GM19023 (cell line): ENCODE data around the gene FAR2.
A peak's percentile ranks its signal among the peaks of the same experiment; 100 is the strongest.
"Not testable (repeated sequence)": the region's sequence is repeated elsewhere in the genome, so short reads cannot be mapped to it uniquely, and the experiment has no call there.

Source experiments
- ATAC-seq: cut with Tn5 transposase; IDR thresholded peaks from one replicate; pipeline ENCODE4 v1.9.1; 2021; ENCODE audit warnings: mild to moderate bottlenecking, moderate library complexity; ENCODE audit not compliant: unreplicated experiment

The FAR2 gene

DNA sequence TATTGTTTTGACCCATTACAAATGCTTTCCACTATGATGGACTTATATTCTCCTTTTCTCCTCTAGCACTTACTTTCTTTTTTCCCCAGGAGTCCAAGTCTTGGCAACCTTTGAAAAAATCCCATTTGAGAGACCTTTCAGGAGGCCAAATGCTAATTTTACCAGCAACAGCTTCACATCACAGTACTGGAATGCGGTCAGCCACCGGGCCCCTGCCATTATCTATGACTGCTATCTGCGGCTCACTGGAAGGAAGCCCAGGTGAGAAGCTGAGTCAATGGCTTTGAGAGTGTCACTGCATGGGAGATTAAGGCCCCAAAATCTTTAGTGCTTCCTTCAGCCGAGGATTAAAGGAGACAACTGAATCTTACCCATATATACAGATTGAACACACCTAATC lies 167.7 kb downstream of the FAR2 start:
- ATAC-seq: no peak

- ATAC-seq: peak; percentile 99
Observed at GRCh38 chr12:29317556-29318363, 168.7 kb downstream of the FAR2 start.

DNA sequence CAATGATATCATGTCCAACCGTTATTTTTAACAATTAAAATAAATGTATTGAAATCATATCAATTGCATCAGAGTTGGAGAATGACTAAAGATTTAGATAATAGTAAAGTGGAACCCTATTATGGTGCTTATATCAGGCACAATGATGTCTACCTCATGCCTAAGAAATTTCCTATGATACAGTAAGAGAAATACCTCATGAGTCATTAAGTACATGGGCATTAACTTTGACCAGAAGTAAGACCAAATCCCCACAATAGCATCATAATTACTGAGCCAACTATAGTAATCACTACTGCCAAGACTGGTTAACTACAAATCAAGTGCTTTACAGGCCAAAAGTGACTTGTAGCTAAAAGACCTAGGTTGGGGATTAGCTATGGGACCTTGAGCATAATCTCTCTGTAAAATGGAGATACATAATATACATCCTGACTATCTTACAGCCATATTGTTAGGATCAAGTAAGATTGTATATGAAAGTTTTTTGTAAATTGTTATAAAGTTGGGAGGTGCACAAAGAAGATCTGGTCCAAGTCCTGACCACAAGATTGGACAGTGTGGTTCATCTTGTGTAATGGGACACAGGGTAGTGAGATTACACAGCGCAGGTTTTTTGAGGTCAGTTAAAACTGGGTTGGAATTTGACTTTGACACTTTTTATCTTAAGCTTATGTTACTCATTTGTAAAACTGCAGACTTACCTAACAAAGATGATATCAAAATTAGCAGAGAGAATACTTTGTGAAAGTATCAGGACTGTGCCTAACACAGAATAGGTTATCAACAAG lies 171.4 kb downstream of the FAR2 start:
- ATAC-seq: no peak

GRCh38 chr12:29322157-29322556 lies 173.1 kb downstream of the FAR2 start:
- no peak for ATAC-seq

- no peak for ATAC-seq
Observed at GRCh38 chr12:29329411-29329810, 180.3 kb downstream of the FAR2 start.

- ATAC-seq: no peak
Observed at GRCh38 chr12:29333178-29333577, 184.1 kb downstream of the FAR2 start.

DNA sequence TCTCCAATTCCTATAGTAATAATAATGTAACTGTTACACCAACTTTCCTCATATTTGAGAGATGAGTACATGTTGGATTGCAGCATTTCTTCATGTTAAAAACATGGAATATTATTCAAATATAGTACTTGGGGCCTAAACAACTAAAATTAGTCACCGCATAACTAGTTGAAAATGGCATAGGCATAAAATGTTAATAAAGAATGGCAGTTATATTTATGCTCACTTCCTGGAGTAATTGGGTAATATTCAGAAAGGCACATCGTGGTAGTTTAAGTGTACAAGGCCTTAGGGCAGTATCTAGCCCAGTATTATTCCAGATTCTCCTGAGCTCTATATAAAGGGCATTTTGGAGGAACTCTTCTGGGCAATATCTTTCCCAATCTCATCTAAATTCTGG lies 185.9 kb downstream of the FAR2 start:
- no peak for ATAC-seq

GRCh38 chr12:29337325-29337724 lies 188.2 kb downstream of the FAR2 start:
- ATAC-seq: no peak

- ATAC-seq: no peak
Observed at GRCh38 chr12:29343022-29343799, 194.1 kb downstream of the FAR2 start.

GRCh38 chr12:29346769-29347421 lies 197.8 kb downstream of the FAR2 start:
- ATAC-seq: no peak

DNA sequence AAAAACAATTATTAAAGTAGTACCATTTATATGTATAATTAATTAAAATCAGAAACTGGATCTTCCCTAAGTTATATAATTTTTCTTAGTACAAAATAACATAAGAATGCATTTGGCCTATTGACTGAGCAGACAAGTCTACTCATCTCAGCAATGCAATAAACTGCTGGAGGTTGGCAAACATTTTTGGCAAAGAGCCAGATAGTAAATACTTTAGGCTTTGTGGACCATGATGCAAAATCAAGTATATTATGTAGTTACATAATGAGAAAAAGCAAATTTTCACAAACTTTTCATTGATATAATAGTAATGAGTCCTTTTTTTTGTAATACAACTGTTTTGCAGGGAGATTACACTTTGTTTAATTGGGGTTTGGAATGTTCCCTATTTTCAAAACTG lies 201.0 kb downstream of the FAR2 start:
- ATAC-seq: no peak

- ATAC-seq: no peak
Observed at GRCh38 chr12:29354954-29355353, 205.9 kb downstream of the FAR2 start.

DNA sequence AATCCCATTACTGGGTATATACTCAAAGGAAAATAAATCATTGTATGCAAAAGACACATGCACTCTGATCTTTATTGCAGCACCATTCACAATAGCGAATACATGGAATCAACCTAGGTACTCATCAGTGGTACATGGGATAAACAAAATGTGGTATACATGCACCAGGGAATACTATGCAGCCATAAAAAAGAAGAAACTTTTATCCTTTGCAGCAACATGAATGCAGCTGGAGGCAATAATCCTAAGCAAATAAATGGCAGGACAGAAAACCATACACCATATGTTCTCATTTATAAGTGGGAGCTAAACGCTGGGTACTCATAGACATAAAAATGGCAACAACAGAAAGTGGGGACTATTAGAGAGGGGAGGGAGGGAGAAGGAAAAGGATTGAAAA lies 216.0 kb downstream of the FAR2 start:
- ATAC-seq: no peak

GRCh38 chr12:29374012-29374411 lies 224.9 kb downstream of the FAR2 start:
- ATAC-seq: no peak

DNA sequence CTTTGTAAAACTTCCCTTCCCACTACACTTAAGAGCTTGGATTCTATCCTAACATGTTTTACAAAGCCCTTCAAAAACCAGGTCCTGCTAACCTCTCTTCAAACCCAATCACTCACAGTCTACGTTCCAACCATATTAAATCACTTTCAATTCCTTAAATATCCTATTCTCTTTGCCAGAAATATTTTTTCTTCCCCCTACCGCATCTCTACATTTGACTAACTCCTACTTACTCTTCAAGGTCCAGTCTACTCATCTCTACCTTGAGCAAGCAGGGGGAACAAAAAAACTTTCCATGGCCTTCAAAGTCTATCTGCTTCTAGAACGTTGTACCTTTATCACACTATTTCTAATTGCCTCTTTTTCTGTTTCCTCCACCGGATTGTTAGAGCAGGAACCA lies 225.8 kb downstream of the FAR2 start:
- ATAC-seq: no peak

- ATAC-seq: no peak
Observed at GRCh38 chr12:29376118-29376517, 227.0 kb downstream of the FAR2 start.

- peak; percentile 96 for ATAC-seq
Observed at GRCh38 chr12:29380536-29381523, 231.8 kb downstream of the FAR2 start, which contains the start of gene ERGIC2. TSS of gene ERGIC2 (minus strand) at chr12:29381172. CDS start at chr12:29371633, 9,539 bp downstream.

DNA sequence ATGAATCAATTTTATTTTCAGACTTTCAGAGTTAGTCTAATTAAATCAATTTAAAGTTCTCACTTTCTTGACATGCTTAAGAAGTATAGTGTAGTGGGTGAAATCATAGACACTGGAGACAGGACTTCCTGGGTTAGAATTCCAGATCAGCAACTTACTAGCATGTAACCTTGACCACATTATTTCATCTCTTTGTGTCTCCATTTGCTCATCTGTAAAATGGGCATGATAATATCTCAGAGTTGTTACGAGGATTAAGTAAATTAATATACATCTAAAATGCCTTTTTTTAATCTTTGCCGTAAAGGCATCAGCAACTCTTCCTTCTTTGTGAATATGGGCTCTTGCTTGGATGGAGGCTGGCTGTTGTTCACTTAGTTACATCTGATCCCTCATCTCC lies 233.2 kb downstream of the FAR2 start:
- ATAC-seq: no peak

- not testable (repeated sequence) for ATAC-seq
Observed at GRCh38 chr12:29385194-29385593, 236.1 kb downstream of the FAR2 start.
